ENCODE data around the gene CHST4. TPM values are rescaled to one million over a fixed set of nuclear protein-coding genes. Genes with fewer than 3 reads are reported as not detected.

CHST4 gene
- total RNA-seq, 1 donor from 2014 or later, result not detected

- Mint-ChIP-seq H3K4me1 (ENCODE audit: low read depth) (no peaks in the 10 kb centered on the region), H3K27me3 (ENCODE audit: low read depth) (peaks cover 32% of the 10 kb centered on the region), H3K27ac (ENCODE audit: unreplicated experiment) (no peak overlapping the region), H3K9me3 (ENCODE audit: low read depth) (no peaks in the 10 kb centered on the region), H3K36me3 (ENCODE audit: low read depth) (peaks cover 2% of the 10 kb centered on the region), H3K4me3 (ENCODE audit: unreplicated experiment) (no peak overlapping the region)
- DNase-seq (ENCODE audit: low spot score), result no peak
- no peak for TF ChIP-seq CTCF (IDR thresholded peaks at IDR 0.05)
These were observed 21.3 kb upstream of the CHST4 start for GRCh38 chr16:71504901-71505300.

GRCh38 chr16:71507061-71507460 lies 19.2 kb upstream of the CHST4 start:
- H3K4me3 Mint-ChIP-seq (ENCODE audit: unreplicated experiment), result no peak overlapping the region
- no peak for TF ChIP-seq CTCF (IDR thresholded peaks at IDR 0.05)
- H3K27me3 Mint-ChIP-seq (ENCODE audit: low read depth), result peaks cover 33% of the 10 kb centered on the region
- no peaks in the 10 kb centered on the region for H3K9me3 Mint-ChIP-seq (ENCODE audit: low read depth)
- DNase-seq (ENCODE audit: low spot score), result no peak
- peaks cover 2% of the 10 kb centered on the region for H3K36me3 Mint-ChIP-seq (ENCODE audit: low read depth)
- H3K4me1 Mint-ChIP-seq (ENCODE audit: low read depth), result no peaks in the 10 kb centered on the region
- H3K27ac Mint-ChIP-seq (ENCODE audit: unreplicated experiment), result no peak overlapping the region

- DNase-seq (ENCODE audit: low spot score), result no peak
- Mint-ChIP-seq H3K27ac (ENCODE audit: unreplicated experiment) (no peak overlapping the region), H3K4me1 (ENCODE audit: low read depth) (no peaks in the 10 kb centered on the region), H3K9me3 (ENCODE audit: low read depth) (no peaks in the 10 kb centered on the region), H3K27me3 (ENCODE audit: low read depth) (peaks cover 26% of the 10 kb centered on the region), H3K36me3 (ENCODE audit: low read depth) (peaks cover 2% of the 10 kb centered on the region), H3K4me3 (ENCODE audit: unreplicated experiment) (no peak overlapping the region)
- TF ChIP-seq CTCF (IDR thresholded peaks at IDR 0.05), result no peak
These were observed 12.9 kb upstream of the CHST4 start for GRCh38 chr16:71513302-71513701.

GRCh38 chr16:71514476-71514875 lies 11.8 kb upstream of the CHST4 start:
- TF ChIP-seq CTCF (IDR thresholded peaks at IDR 0.05), result no peak
- no peak overlapping the region for H3K4me3 Mint-ChIP-seq (ENCODE audit: unreplicated experiment)
- H3K36me3 Mint-ChIP-seq (ENCODE audit: low read depth), result peaks cover under 1% of the 10 kb centered on the region
- H3K27me3 Mint-ChIP-seq (ENCODE audit: low read depth), result peaks cover 18% of the 10 kb centered on the region
- no peaks in the 10 kb centered on the region for H3K9me3 Mint-ChIP-seq (ENCODE audit: low read depth)
- no peak overlapping the region for H3K27ac Mint-ChIP-seq (ENCODE audit: unreplicated experiment)
- no peaks in the 10 kb centered on the region for H3K4me1 Mint-ChIP-seq (ENCODE audit: low read depth)
- DNase-seq (ENCODE audit: low spot score), result no peak

- Mint-ChIP-seq H3K27ac (ENCODE audit: unreplicated experiment) (no peak overlapping the region), H3K4me3 (ENCODE audit: unreplicated experiment) (no peak overlapping the region), H3K4me1 (ENCODE audit: low read depth) (no peaks in the 10 kb centered on the region), H3K9me3 (ENCODE audit: low read depth) (no peaks in the 10 kb centered on the region), H3K36me3 (ENCODE audit: low read depth) (no peaks in the 10 kb centered on the region), H3K27me3 (ENCODE audit: low read depth) (peaks cover 12% of the 10 kb centered on the region)
- no peak for DNase-seq (ENCODE audit: low spot score)
- TF ChIP-seq CTCF (IDR thresholded peaks at IDR 0.05), result no peak
These were observed 11.2 kb upstream of the CHST4 start for GRCh38 chr16:71515026-71515425.
